ENCODE results near the gene ENO4. TPM values are rescaled to one million over a fixed set of nuclear protein-coding genes. Genes with fewer than 3 reads are reported as not detected.

ENO4 gene
- polyA plus RNA-seq, 1 of the 3 experiments (the other 2 are of a cell fraction) = 0.36 TPM

- H3K9ac ChIP-seq = no peak overlapping the region
- POLR2A ChIA-PET = no interaction called here
- CTCF ChIA-PET = interaction anchor here (0.9 to 1.8 kb wide), 4 partner anchors 31 to 376 kb away, joined by 3 to 5 read pairs (median 4); no protein-coding TSS in a partner anchor
- no peak overlapping the region for H3K4me3 ChIP-seq (ENCODE audit: low read depth in 2 of 2, low read length in 1 of 2)
- no peaks in the 10 kb centered on the region for H3K9me2 ChIP-seq
- no peak overlapping the region for H3K4me2 ChIP-seq
- 92% methylated on average over 6 of the region's 6 CpGs for WGBS (ENCODE audit: low lambda C conversion rate)
- TF ChIP-seq, protein P1, sequence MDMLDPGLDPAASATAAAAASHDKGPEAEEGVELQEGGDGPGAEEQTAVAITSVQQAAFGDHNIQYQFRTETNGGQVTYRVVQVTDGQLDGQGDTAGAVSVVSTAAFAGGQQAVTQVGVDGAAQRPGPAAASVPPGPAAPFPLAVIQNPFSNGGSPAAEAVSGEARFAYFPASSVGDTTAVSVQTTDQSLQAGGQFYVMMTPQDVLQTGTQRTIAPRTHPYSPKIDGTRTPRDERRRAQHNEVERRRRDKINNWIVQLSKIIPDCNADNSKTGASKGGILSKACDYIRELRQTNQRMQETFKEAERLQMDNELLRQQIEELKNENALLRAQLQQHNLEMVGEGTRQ (IDR thresholded peaks at IDR 0.05; ENCODE audit: borderline replicate concordance, low read depth, low read length) = no peak
- TF ChIP-seq FOXJ3 (CRISPR knock-in tag; IDR thresholded peaks at IDR 0.05) (no peak), YY1 (IDR thresholded peaks at IDR 0.05; ENCODE audit: low read depth) (no peak), MEF2A (IDR thresholded peaks at IDR 0.05; ENCODE audit: borderline replicate concordance, low read depth) (no peak), ELF1 (IDR thresholded peaks at IDR 0.05) (no peak), RFX5 (IDR thresholded peaks at IDR 0.05; ENCODE audit: low read length) (no peak), CTCF (IDR thresholded peaks at IDR 0.05) (no peak), NRF1 (IDR thresholded peaks at IDR 0.05; ENCODE audit: low read depth, low read length) (no peak), EZH2phosphoT487 (IDR thresholded peaks at IDR 0.05; ENCODE audit: borderline replicate concordance, low read depth) (no peak)
- TF ChIP-seq, protein P2, sequence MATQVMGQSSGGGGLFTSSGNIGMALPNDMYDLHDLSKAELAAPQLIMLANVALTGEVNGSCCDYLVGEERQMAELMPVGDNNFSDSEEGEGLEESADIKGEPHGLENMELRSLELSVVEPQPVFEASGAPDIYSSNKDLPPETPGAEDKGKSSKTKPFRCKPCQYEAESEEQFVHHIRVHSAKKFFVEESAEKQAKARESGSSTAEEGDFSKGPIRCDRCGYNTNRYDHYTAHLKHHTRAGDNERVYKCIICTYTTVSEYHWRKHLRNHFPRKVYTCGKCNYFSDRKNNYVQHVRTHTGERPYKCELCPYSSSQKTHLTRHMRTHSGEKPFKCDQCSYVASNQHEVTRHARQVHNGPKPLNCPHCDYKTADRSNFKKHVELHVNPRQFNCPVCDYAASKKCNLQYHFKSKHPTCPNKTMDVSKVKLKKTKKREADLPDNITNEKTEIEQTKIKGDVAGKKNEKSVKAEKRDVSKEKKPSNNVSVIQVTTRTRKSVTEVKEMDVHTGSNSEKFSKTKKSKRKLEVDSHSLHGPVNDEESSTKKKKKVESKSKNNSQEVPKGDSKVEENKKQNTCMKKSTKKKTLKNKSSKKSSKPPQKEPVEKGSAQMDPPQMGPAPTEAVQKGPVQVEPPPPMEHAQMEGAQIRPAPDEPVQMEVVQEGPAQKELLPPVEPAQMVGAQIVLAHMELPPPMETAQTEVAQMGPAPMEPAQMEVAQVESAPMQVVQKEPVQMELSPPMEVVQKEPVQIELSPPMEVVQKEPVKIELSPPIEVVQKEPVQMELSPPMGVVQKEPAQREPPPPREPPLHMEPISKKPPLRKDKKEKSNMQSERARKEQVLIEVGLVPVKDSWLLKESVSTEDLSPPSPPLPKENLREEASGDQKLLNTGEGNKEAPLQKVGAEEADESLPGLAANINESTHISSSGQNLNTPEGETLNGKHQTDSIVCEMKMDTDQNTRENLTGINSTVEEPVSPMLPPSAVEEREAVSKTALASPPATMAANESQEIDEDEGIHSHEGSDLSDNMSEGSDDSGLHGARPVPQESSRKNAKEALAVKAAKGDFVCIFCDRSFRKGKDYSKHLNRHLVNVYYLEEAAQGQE (IDR thresholded peaks at IDR 0.05; ENCODE audit: low read depth, low read length) = no peak
- no peaks in the 10 kb centered on the region for H3K27me3 ChIP-seq (ENCODE audit: insufficient read depth)
- DNase-seq = no peak
- no peaks in the 10 kb centered on the region for H3K4me1 ChIP-seq (ENCODE audit: control insufficient read depth in 1 of 2, insufficient read depth in 2 of 2, low read depth in 1 of 2, low read length in 1 of 2)
- no peaks in the 10 kb centered on the region for H3K9me3 ChIP-seq
- H3K79me2 ChIP-seq (ENCODE audit: insufficient read depth) = no peaks in the 10 kb centered on the region
- H4K20me1 ChIP-seq (ENCODE audit: insufficient read depth) = no peaks in the 10 kb centered on the region
- no peaks in the 10 kb centered on the region for H3F3A ChIP-seq (replicated peaks; ENCODE audit: insufficient read depth)
- no peak overlapping the region for H3K27ac ChIP-seq (ENCODE audit: low read depth in 2 of 2, low read length in 1 of 2)
- H3K36me3 ChIP-seq (replicated peaks in 1 of 2; ENCODE audit: control insufficient read depth in 1 of 2, insufficient read depth in 2 of 2, low read length in 1 of 2) = no peaks in the 10 kb centered on the region
- no peak overlapping the region for H2AFZ ChIP-seq (ENCODE audit: low read depth)
These were observed 8.8 kb upstream of the ENO4 start for GRCh38 chr10:116840389-116841075.
